Endothelial cell of umbilical vein (primary cell): ENCODE data around the gene TMEM170B.

ENCODE experiments used
- CTCF ChIP-seq, 2 donors: IDR thresholded peaks; 1 replicate in 1 of 2; 2 replicates in 1 of 2; pipeline ENCODE4 v1.5.1; 2011; ENCODE audit warnings: low read length in 2 of 2, mild to moderate bottlenecking in 2 of 2, moderate library complexity in 2 of 2, control low read depth in 1 of 2, inconsistent platforms in 1 of 2, low read depth in 1 of 2; ENCODE audit not compliant: insufficient read depth in 1 of 2; ENCODE audit errors: extremely low read depth in 1 of 2
- EZH2 ChIP-seq: IDR thresholded peaks from 2 replicates; pipeline ENCODE4 v1.6.1; 2012; ENCODE audit warnings: borderline replicate concordance, low read depth, mild to moderate bottlenecking, moderate library complexity, low read length, inconsistent platforms; ENCODE audit not compliant: severe bottlenecking
- GATA2 ChIP-seq: IDR thresholded peaks from 2 replicates; pipeline ENCODE4 v1.7.0; 2011; ENCODE audit warnings: low read depth, mild to moderate bottlenecking, moderate library complexity, mixed read lengths, low read length; ENCODE audit not compliant: insufficient read length, insufficient read depth
- MAX ChIP-seq: IDR thresholded peaks from 2 replicates; pipeline ENCODE4 v1.6.1; 2011; ENCODE audit not compliant: insufficient read depth, insufficient read length
- POLR2A ChIP-seq: IDR thresholded peaks from 2 replicates; pipeline ENCODE4 v1.6.1; 2012; ENCODE audit warnings: low read depth, mild to moderate bottlenecking, control low read depth, low read length
- POLR2AphosphoS5 ChIP-seq: IDR thresholded peaks from 2 replicates; pipeline ENCODE4 v1.6.1; 2012; ENCODE audit warnings: low read depth, mild to moderate bottlenecking, control low read depth, low read length, moderate library complexity; ENCODE audit not compliant: insufficient read depth

DNA sequence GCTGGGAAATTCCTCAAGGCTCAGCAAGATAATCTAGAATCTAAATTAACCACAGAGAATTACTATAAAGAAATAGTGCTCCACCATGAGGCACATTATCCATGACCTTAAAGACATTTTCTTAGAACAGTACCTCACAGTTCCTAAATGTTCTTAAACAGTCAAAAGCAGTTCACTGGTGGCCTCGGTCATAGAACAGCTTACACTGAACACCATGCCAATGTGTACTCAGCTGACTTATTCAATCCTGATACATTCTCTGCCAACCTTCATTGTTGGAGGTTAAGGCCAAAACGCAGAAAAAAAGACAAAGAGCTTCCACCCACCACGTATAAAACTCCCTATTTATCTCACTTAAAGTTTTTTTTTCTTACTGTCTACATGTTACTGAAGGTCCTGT, 21.8 kb upstream of the TMEM170B start:
- TF ChIP-seq CTCF (IDR thresholded peaks at IDR 0.05; ENCODE audit: extremely low read depth in 1 of 2, insufficient read depth in 1 of 2, low read depth in 1 of 2, low read length in 2 of 2) (no peak), POLR2A (no peak), GATA2 (no peak), EZH2 (no peak), MAX (no peak), POLR2AphosphoS5 (no peak)
